ENCODE measurements around the gene TRIM67. TPM values are rescaled to one million over a fixed set of nuclear protein-coding genes. Genes with fewer than 3 reads are reported as not detected.
"Not testable (repeated sequence)": the region's sequence is repeated elsewhere in the genome, so short reads cannot be mapped to it uniquely, and the experiment has no call there.

The TRIM67 gene
- total and polyA plus RNA-seq, 8 donors, result under 0.01 to 0.09 (median 0.05) TPM

DNA sequence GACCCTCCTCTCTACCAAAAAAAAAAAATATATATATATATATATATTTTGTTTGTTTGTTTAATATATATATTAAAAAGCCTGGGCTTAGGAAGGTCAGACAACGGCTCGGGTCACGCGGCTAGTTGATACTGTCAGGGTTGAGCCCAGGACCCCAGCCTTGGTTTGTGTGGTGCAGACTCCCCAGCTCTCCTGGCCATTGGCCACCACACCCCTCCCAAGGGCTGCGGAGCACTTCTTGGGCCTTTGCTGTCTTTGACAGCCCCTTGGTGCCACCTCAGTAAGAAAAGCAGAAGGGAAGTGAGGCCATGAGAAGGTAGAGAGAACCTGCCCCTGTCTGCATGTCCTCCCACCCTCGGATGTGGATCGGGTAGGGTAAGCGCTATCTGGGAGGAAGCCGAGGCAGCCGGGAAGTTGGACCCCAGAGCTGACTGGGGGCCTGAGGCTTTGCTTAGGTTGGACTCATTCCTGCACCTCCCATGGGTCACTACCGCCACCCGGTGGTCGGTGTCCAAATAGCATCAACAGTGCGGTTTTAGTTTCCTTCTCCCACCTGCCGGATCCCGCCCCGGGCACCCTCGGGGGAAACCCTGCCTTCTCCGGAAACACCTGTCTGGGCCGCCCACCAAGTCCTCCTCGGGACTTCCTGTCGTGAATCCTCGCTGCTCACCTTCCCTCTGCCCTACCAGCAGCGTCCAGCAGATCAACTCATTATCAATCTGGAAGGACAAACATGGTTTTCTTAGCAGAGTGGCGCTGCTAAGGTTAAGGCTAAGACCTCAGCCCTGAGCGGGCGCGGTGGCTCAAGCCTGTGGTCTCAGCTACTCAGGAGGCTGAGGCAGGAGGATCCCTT lies 49.4 kb downstream of the TRIM67 start:
- Histone ChIP-seq H3K4me3 (peak overlapping the region in 3 of 4 donors; percentile 23 to 57 (median 40)), H3K27me3 (no peaks in the 10 kb centered on the region), H3K9me3 (no peaks in the 10 kb centered on the region), H3K27ac (peak overlapping the region in 2 of 4 donors; percentile 22 to 41), H3K36me3 (no peaks in the 10 kb centered on the region), H3K4me1 (no peaks in the 10 kb centered on the region)
- peak; percentile 76 to 97 (median 89) for DNase-seq
- 16 to 17% methylated on average over 27 to 28 of the region's 28 CpGs for WGBS, 2 donors
- TF ChIP-seq, protein P1, sequence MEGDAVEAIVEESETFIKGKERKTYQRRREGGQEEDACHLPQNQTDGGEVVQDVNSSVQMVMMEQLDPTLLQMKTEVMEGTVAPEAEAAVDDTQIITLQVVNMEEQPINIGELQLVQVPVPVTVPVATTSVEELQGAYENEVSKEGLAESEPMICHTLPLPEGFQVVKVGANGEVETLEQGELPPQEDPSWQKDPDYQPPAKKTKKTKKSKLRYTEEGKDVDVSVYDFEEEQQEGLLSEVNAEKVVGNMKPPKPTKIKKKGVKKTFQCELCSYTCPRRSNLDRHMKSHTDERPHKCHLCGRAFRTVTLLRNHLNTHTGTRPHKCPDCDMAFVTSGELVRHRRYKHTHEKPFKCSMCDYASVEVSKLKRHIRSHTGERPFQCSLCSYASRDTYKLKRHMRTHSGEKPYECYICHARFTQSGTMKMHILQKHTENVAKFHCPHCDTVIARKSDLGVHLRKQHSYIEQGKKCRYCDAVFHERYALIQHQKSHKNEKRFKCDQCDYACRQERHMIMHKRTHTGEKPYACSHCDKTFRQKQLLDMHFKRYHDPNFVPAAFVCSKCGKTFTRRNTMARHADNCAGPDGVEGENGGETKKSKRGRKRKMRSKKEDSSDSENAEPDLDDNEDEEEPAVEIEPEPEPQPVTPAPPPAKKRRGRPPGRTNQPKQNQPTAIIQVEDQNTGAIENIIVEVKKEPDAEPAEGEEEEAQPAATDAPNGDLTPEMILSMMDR (IDR thresholded peaks at IDR 0.05), result peak; percentile 63 to 92 (median 84)
- intact Hi-C loops (cut with DNase I), result loop anchor here (5.0 to 10.0 kb wide), 3 partner anchors 289 to 416 kb away; no protein-coding TSS in a partner anchor
- ATAC-seq, result peak; percentile 88 to 99 (median 98)
- no peak for FAIRE-seq

DNA sequence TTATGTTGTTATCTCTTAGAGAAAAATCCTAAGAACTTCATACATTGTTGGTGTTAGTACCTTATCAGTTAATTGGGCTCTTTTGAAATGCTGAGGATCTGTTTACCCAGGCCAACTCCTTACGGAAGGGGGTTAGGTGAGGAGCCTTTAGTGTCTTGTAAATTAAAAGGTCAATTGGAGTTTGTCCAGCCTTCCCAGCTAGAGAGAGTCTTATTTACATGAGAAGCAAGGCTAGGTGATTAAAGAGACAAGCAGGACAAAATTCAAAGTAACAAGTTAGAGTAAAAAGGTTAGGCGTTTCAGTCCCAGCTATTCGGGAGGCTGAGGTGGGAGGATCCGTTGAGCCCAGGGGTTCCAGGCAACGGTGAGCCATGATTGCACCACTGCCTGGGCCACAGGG lies 50.4 kb downstream of the TRIM67 start:
- H3K27me3 ChIP-seq, FAIRE-seq, ATAC-seq, H3K4me1 ChIP-seq, H3K27ac ChIP-seq, H3K9me3 ChIP-seq, H3K4me3 ChIP-seq, DNase-seq, H3K36me3 ChIP-seq: not testable (repeated sequence)
- 66 to 69% methylated on average over 5 of the region's 5 CpGs for WGBS, 2 donors
- intact Hi-C loops (cut with DNase I), result loop anchor here (5.0 to 10.0 kb wide), 3 partner anchors 290 to 418 kb away; no protein-coding TSS in a partner anchor

DNA sequence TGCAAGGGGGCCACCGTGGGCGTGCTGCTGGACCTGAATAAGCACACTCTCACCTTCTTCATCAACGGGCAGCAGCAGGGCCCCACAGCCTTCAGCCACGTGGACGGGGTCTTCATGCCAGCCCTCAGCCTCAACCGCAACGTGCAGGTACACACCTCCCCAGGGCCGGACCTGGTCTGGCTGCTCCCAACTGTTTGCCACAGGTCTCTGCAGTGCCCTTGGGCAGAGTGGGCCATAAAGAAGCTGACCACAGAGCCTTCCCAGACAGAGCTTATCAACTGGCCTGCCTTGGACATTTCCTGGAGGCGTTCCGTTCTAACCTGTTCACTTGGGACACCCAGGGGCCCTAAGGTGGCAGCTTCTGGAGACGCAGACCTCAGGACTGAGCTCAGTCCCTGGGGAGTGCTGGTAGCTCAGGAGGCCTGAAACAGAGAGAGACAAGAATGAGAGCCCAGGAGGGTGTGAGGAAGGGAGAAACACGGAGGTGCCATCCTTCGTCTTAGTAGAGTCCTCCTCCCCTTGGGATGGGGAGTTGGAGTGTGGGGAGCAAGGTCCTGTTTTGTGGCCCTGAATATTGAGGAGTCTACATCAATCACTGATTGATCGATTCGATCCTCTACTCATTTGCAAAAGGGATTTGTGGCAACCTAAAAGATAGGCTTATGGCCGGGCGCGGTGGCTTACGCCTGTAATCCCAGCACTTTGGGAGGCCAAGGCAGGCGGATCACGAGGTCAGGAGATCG lies 52.1 kb downstream of the TRIM67 start:
- Histone ChIP-seq H3K4me3 (no peak overlapping the region), H3K4me1 (no peaks in the 10 kb centered on the region), H3K36me3 (no peaks in the 10 kb centered on the region), H3K27me3 (no peaks in the 10 kb centered on the region), H3K27ac (no peak overlapping the region), H3K9me3 (no peaks in the 10 kb centered on the region)
- no peak for DNase-seq
- no peak for FAIRE-seq
- intact Hi-C loops (cut with DNase I), result loop anchor here (5.0 to 10.0 kb wide), 3 partner anchors 292 to 419 kb away; no protein-coding TSS in a partner anchor
- ATAC-seq, result no peak
- TF ChIP-seq, protein P1 (IDR thresholded peaks at IDR 0.05), result no peak
- 81 to 86% methylated on average over 22 of the region's 22 CpGs for WGBS, 2 donors

DNA sequence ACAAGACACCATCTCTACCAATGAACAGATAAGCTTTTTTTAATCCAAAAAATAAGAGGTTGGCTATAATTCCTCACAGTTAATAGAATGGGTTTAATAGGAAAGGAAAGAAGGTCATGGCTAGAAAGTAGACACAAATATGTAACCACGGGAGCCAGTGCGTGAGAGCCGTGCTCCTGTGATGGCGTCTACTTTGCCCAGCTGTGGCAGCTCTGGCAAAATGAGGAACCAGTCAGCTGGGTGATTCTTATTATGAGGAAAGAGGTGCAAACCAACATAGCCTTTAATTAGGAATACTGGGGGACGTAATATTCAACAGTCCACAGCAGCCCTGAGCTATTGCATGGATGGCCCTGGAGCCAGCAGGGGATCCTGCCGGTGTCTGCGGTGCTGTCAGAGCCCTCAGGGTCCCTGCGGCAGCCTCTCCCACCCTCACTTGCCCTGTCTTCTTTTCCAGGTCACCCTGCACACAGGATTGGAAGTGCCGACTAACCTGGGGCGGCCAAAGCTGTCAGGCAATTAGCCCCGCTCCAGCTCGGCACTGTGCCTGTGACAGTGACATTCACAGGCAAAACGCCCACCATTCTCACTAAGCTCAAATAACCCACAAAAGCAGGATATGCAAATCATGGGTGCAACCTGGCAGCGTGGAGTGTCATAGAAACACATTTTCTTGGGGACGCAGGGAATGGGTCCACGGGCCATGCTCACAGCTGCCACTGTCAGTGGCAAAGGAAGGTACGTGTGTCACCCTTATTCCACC lies 53.2 kb downstream of the TRIM67 start:
- Histone ChIP-seq H3K4me1 (no peaks in the 10 kb centered on the region), H3K27me3 (no peaks in the 10 kb centered on the region), H3K36me3 (no peaks in the 10 kb centered on the region), H3K4me3 (no peak overlapping the region), H3K27ac (no peak overlapping the region), H3K9me3 (no peaks in the 10 kb centered on the region)
- WGBS, 2 donors, result 74 to 82% methylated on average over 17 of the region's 17 CpGs
- no peak for FAIRE-seq
- TF ChIP-seq, protein P1 (IDR thresholded peaks at IDR 0.05), result no peak
- no peak for ATAC-seq
- intact Hi-C loops (cut with DNase I), result loop anchor here (5.0 to 10.0 kb wide), 3 partner anchors 293 to 420 kb away; no protein-coding TSS in a partner anchor
- DNase-seq, result no peak

Measured in pancreas (tissue), 10 donors.